Measurements from ENCODE around the gene SLC6A16.
"Not testable (repeated sequence)": the region's sequence is repeated elsewhere in the genome, so short reads cannot be mapped to it uniquely, and the experiment has no call there.

- not testable (repeated sequence) for TF ChIP-seq POLR2A (IDR thresholded peaks at IDR 0.05; ENCODE audit: borderline replicate concordance, extremely low read depth, insufficient read depth, insufficient read length); YY1 (IDR thresholded peaks at IDR 0.05; ENCODE audit: extremely low read depth, insufficient replicate concordance, low read depth, low read length); EZH2 (IDR thresholded peaks at IDR 0.05); ZNF274 (IDR thresholded peaks at IDR 0.05; ENCODE audit: low read depth, low read length); SP1 (IDR thresholded peaks at IDR 0.05; ENCODE audit: low read depth); REST (IDR thresholded peaks at IDR 0.05; ENCODE audit: low read depth); POLR2AphosphoS5 (IDR thresholded peaks at IDR 0.05; ENCODE audit: low read depth, low read length); MAX (IDR thresholded peaks at IDR 0.05); EZH2phosphoT487 (IDR thresholded peaks at IDR 0.05; ENCODE audit: borderline replicate concordance); ATF3 (IDR thresholded peaks at IDR 0.05); TCF7L2 (IDR thresholded peaks at IDR 0.05; ENCODE audit: borderline replicate concordance, extremely low read depth, insufficient read depth, insufficient read length); FOSL1 (IDR thresholded peaks at IDR 0.05; ENCODE audit: low read depth)
- peak; percentile 50 to 63 (median 55); a peak in 5 of 6 replicates for TF ChIP-seq CTCF (IDR thresholded peaks at IDR 0.05 in 2 of 3, conservative IDR thresholded peaks at IDR 0.05 in 1 of 3; ENCODE audit: borderline replicate concordance in 1 of 3, insufficient read depth in 1 of 3, low read depth in 2 of 3, low read length in 2 of 3)
Observed at GRCh38 chr19:49266409-49266808, 58.6 kb downstream of the SLC6A16 start.

Measured in HCT116 (cell line).